GM12875 (cell line): ENCODE results near the gene C2orf81.

ENCODE experiments used
- H3K4me3 ChIP-seq: one replicate; pipeline ENCODE4 v1.5.1; 2011; ENCODE audit warnings: low read depth, low read length, control low read depth
- CTCF ChIP-seq: IDR thresholded peaks from 2 replicates; pipeline ENCODE4 v1.5.1; 2011; ENCODE audit warnings: low read depth, mild to moderate bottlenecking, control low read depth, inconsistent platforms, low read length, moderate library complexity, borderline replicate concordance; ENCODE audit not compliant: insufficient read depth

The C2orf81 gene

GRCh38 chr2:74417763-74418162 lies 3.7 kb downstream of the C2orf81 start:
- no peak for TF ChIP-seq CTCF
- H3K4me3 ChIP-seq, result no peak overlapping the region

GRCh38 chr2:74417197-74417596 lies 4.2 kb downstream of the C2orf81 start:
- no peak overlapping the region for H3K4me3 ChIP-seq
- TF ChIP-seq CTCF, result no peak

- no peak overlapping the region for H3K4me3 ChIP-seq
- no peak for TF ChIP-seq CTCF
These were observed 4.6 kb downstream of the C2orf81 start for GRCh38 chr2:74416778-74417177.

DNA sequence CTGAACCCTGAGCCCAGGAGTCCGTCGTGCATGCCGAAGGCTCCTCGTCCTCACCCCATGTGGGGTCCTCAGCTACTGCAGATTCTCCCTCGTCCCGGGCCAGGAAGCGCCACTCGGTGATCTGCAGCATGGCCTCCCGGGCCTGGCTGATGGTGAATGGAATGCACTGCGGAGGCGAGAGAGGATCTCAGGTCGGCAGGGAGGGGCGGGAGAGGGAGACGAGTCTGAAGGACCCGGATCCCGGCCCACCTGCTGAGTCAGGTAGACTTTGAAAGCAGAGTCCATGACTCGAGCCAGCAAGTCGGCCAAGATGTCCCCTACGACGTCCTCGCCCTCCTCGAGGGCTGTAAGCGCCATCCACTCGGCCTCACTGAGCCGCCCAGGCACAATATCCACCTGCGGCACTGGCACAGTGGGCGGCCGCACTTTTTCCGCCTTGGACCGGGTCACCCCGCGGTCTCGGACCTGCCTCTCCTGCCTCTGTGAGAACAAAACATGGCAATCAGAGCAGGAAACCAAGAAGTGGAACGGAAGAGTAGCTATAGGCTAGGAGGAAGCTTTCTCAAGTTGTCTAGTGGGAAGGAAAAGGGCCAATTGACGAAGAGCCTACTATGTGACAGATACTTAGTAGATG lies 5.5 kb downstream of the C2orf81 start:
- TF ChIP-seq CTCF, result no peak
- no peak overlapping the region for H3K4me3 ChIP-seq

GRCh38 chr2:74414881-74415761 lies 6.3 kb downstream of the C2orf81 start:
- peak; percentile 22; the same call in 1 of the 2 replicates for TF ChIP-seq CTCF
- peak overlapping the region; percentile 34 for H3K4me3 ChIP-seq

- H3K4me3 ChIP-seq, result no peak overlapping the region
- TF ChIP-seq CTCF, result no peak
These were observed 7.0 kb downstream of the C2orf81 start for GRCh38 chr2:74414441-74414840.
